AG04449 (cell line): ENCODE data around the gene ATG12.

Experiments used
- CTCF ChIA-PET: fragments of 350-600 bp; formaldehyde crosslinking; extraction: SDS; loops from one replicate; lab custom pipeline; 2021; ENCODE audit warnings: antibody characterized with exemption; lab: Yijun Ruan, JAX
- POLR2A ChIA-PET: fragments of 400-600, 350-600 bp; formaldehyde crosslinking; extraction: SDS; loops from one replicate; lab custom pipeline; 2020; ENCODE audit warnings: antibody characterized with exemption, inconsistent platforms; lab: Yijun Ruan, JAX
- DNase-seq: peaks from one replicate; pipeline ENCODE4 v3.0.0-alpha.2; 2010; ENCODE audit warnings: low read depth, low spot score
- H3K4me3 ChIP-seq: 2 replicates; pipeline ENCODE4 v1.5.1; 2011; ENCODE audit warnings: low read depth, mild to moderate bottlenecking, control low read depth, low read length
- TF ChIP-seq, protein P1 (sequence below): IDR thresholded peaks from one replicate; pipeline ENCODE4 v1.5.1; 2011; ENCODE audit warnings: mild to moderate bottlenecking, moderate library complexity, low read length, control low read depth, inconsistent platforms; ENCODE audit not compliant: insufficient read depth; ENCODE audit errors: missing control alignments

Gene ATG12

DNA sequence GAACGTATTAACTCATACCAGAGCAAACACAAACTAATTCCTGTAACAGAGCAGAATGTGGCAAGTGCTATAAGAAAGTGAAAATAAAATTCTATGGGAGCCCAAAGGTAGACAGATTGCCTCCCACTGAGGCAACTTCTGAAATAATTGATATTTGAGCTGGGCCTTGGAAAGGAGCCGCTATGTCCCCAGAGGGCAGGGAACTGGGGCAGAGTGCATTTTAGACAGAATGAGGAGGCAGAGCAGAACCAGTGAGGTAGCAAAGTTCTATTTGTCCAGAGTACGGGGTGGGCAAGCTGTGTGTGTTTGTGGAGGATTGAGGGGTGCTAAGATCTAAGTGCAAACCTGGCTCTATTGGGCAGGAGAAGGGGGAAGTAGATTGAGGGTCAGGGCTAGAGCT, 44.7 kb downstream of the ATG12 start:
- no peak for DNase-seq
- ChIA-PET POLR2A (no interaction called here), CTCF (no interaction called here)
- TF ChIP-seq, protein P1, sequence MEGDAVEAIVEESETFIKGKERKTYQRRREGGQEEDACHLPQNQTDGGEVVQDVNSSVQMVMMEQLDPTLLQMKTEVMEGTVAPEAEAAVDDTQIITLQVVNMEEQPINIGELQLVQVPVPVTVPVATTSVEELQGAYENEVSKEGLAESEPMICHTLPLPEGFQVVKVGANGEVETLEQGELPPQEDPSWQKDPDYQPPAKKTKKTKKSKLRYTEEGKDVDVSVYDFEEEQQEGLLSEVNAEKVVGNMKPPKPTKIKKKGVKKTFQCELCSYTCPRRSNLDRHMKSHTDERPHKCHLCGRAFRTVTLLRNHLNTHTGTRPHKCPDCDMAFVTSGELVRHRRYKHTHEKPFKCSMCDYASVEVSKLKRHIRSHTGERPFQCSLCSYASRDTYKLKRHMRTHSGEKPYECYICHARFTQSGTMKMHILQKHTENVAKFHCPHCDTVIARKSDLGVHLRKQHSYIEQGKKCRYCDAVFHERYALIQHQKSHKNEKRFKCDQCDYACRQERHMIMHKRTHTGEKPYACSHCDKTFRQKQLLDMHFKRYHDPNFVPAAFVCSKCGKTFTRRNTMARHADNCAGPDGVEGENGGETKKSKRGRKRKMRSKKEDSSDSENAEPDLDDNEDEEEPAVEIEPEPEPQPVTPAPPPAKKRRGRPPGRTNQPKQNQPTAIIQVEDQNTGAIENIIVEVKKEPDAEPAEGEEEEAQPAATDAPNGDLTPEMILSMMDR: no peak
- H3K4me3 ChIP-seq: no peak overlapping the region

DNA sequence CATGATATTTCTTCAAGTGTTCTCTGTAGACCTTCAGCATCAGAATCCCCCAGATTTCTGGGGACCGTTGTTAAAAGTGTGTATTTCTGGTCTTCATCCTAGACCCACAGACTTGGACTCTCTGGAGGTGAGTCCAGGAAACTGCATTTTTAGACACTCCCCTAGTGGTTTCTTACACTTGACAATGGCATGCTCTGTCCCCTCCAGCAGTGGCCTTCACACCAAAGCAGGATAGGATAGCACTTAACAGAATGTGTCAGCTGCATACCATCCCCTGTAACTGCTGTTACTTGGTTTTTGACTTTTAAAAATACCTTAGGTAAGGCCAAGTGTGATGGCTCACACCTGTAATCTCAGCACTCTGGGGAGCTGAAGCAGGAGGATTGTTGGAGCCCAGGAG, 45.7 kb downstream of the ATG12 start:
- DNase-seq: no peak
- ChIA-PET POLR2A (no interaction called here), CTCF (no interaction called here)
- H3K4me3 ChIP-seq: no peak overlapping the region
- TF ChIP-seq, protein P1: no peak

DNA sequence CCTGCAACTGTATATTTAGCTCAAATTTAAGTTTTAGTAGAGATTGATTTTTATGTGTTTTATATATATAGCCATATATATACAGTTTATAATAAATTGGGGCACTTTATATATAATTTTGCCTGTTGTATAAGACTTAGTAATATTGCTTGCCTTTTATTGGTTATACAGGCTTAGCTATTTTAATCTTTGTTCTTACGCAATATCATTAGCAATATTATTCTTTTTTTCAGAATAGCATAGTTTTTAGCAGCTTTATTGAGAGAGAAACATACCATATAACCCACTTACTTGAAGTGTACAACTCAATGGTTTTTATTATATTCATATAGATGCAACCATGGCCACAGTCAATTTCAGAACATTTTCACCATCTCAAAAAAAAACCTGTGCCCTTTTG, 52.9 kb downstream of the ATG12 start:
- ChIA-PET POLR2A (no interaction called here), CTCF (no interaction called here)
- TF ChIP-seq, protein P1: no peak
- no peak for DNase-seq
- no peak overlapping the region for H3K4me3 ChIP-seq

DNA sequence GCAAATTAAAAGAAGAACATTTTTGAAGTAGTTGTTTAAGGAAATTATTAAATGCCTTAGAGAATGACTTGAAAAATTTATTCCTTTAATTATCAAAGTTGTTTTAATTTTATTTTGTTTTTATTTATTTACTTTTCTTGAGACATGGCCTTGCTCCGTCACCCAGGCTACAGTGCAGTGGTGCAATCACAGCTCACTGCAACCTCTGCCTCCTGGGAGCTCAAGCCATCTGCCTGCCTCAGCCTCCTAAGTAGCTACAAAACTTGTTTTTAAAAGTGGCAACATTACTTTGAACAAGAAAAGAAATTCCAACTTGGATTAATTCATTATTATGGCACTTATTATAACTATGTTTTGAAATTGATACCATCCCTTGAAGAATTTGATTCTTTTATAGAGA, 53.9 kb downstream of the ATG12 start:
- TF ChIP-seq, protein P1: no peak
- no peak for DNase-seq
- ChIA-PET POLR2A (no interaction called here), CTCF (no interaction called here)
- H3K4me3 ChIP-seq: no peak overlapping the region

DNA sequence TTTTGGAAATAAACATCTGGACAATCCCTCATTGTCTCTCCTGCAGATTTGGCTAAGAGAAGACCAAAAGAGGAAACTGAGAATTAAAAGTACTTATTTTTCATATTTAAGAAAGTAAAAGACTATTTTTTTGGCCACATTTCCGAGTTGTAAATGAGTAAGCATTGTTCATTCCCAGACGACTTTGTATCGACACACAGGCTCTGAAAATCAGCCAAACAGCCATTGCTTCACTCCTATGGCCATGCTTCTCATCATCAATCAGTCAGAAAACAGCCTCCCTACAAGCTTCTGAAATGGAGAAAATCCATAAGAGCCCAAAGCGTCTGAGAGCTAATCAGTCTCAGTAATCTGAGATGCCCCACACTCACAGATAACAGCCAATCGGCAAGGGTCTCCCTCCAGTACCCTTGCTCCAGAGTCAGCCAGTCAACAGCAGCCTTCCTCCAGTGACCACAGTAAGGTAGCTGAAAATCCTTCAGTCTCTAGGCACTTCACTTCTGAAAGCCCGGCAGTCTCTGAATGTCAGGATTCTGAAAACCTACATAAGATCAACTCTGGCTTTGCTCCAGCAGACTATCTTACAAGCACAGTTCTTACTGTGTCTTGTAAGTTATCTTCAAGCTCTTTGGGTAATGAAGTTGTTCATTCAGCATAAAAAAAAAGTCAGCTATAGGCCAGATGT, 55.8 kb downstream of the ATG12 start:
- DNase-seq: no peak
- no peak overlapping the region for H3K4me3 ChIP-seq
- CTCF ChIA-PET: no interaction called here
- TF ChIP-seq, protein P1: no peak
- POLR2A ChIA-PET: no interaction called here

DNA sequence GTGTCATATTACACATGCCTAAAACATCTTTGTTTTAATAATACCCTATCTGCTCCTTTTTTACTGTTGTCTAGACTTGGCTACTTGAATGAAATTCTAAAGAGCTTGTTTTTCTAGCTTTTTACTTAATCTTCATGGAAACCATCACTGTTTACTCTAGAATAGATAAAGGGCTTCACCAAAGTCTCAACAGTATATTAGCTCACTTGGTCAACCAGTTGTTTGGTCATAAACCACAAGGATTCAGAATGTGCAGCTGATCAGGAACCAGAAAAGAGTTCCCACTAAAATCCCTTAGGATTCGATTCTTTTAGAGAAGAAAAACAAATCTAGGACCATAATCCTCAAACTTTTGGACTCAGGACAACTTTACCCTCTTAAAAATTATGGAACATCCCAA, 62.9 kb downstream of the ATG12 start:
- CTCF ChIA-PET: no interaction called here
- TF ChIP-seq, protein P1: no peak
- DNase-seq: no peak
- POLR2A ChIA-PET: no interaction called here
- H3K4me3 ChIP-seq: no peak overlapping the region
